SK-MEL-5 (cell line): ENCODE data around the gene CCDC136. TPM values are rescaled to one million over a fixed set of nuclear protein-coding genes. Genes with fewer than 3 reads are reported as not detected.

Experiments
- DNase-seq: peaks from one replicate; pipeline ENCODE4 v3.0.0-alpha.2; 2016; ENCODE audit warnings: low read depth, low spot score
- in situ Hi-C: cut with HindIII; loops from 2 replicates; pipeline ENCODE4 v1.10.0; 2016; ENCODE audit warnings: low sequenced_read_pairs, high pct_unique_total_duplicates, low pct_unique_long_range_greater_than_20kb
- polyA plus RNA-seq, 2 experiments: library from polyadenylated mRNA; depleted of rRNA; stranded (reverse); fragments of >200 nt; gene quantifications; 2 replicates each; pipeline ENCODE4 v1.2.3, GENCODE V29; 2015
- total RNA-seq: library from RNA; depleted of rRNA; stranded (reverse); fragments of >200 nt; shearing (Covaris generic); gene quantifications from 2 replicates; pipeline ENCODE4 v1.2.3, GENCODE V29; 2014; rRNA removed

The CCDC136 gene
- 13.6 and 14.2 TPM in 2 replicates for total RNA-seq
- 9.8 and 12.2 TPM in 2 replicates for polyA plus RNA-seq (2015; cell fraction: cytosol; rRNA removed)
- polyA plus RNA-seq (2015; cell fraction: nucleus; rRNA removed): 65.2 and 101 TPM in 2 replicates

DNA sequence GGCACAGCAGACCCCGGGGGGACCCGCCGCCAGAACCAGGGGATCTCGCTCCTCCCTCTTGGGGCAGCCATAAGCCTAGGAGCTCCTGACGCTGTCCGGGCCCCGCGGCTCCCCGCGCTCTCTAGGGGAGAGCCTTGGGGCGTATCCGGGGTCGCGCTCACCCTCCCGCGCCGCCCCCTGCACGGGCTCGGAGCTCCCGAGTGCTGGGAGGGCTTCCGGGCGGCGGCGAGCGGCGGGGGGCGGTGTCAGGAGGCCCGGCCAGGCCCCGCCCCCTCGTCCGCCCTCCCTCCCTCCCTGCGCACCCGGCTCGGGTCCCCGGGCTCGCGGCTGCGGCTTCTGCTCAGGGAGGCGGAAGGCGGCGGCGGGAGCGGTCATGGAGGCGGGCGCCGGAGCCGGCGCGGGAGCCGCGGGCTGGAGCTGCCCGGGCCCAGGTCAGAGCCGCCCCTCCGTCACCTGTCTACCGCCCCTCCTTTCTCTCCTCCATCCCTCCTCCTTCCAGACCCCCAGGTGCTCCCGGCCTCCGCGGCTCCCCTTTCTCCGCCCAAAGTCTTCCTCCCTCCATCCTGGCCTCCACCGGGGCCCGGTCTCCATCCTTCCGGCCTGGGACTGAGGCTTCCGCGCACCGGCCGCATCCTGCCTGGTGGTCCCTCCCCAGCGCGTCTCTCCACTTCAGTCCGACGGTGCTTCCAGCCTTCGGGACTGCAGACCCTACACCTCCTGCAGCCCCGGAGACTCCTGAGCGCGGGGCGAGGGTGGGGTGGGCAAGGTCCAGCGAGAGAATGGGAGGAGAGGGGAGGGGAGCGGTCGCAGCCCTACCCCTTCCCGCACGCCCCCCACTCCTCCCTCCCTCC is at the start of gene CCDC136:
TSS of gene CCDC136 (plus strand) at position 848 of the 851 bp plus-strand sequence. CDS start 444 bp downstream, outside the sequence.
- in situ Hi-C loops: no loop called here
- DNase-seq: peak; percentile 67

DNA sequence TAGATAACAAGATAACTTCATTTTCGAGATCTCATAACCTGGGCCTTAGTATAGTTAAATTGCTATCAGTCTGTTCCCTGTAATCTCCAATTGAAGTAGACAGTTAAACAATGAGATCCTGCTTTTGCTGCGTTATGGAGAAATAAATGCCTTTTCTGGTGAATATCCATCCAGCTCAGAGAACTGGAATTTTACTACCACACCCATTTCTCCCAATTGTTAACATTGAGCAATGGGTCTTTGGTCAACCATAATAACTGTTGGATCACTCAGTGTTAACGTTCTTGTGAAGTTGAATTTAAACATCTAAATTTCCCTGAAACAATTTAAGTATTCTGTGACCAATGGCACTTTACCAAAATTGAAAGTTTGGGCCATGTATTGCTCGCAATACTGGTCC is 49.6 kb upstream of the CCDC136 start:
- in situ Hi-C loops: no loop called here
- no peak for DNase-seq

- peak; percentile 90 for DNase-seq
- in situ Hi-C loops: no loop called here
Observed at GRCh38 chr7:128743112-128743772, 48.5 kb upstream of the CCDC136 start.

DNA sequence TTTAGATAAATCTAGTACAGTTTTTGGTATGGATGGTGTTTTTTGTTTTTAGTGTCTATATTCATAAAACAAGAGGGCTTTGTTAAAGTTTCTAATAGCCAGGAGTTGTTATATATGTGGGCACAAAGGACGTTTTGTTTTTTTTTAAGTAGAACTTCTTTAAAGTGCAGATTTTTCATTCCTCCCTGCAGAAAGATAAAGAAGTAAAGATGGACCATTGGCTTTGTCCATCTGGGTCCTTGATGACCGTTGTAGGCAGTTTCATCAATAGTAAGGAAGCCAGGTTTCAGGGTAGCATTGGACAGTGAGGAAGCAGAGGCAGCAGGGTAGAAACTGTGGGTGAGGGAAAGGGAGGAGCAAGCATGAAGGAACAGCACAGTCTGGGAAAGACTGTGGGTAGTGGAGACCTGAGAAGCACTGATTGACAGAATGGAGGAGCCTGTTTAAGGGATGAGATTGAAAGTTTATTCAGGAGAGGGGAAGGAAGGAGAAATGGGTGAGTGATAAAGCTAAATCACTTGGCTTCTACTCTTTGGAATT is 47.3 kb upstream of the CCDC136 start:
- in situ Hi-C loops: no loop called here
- DNase-seq: peak; percentile 65

DNA sequence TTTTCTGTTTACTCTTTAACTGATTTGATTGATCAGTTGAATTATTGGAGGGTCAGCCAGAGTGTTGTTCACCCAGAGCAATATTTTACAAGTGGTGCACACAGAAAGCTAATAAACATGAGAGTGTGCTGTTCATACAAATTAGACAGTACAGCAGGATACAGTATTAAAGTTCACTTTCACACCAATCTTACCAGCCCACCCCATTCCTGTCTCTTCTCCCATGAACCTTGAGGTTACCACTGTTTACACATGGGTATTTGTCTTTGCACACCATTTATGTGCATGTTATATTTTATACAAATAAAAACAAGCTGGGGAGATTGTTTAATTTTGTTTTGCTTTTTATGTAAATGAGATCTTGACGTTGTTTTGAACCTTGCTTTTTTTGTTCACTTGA is 46.1 kb upstream of the CCDC136 start:
- no peak for DNase-seq
- in situ Hi-C loops: no loop called here

DNA sequence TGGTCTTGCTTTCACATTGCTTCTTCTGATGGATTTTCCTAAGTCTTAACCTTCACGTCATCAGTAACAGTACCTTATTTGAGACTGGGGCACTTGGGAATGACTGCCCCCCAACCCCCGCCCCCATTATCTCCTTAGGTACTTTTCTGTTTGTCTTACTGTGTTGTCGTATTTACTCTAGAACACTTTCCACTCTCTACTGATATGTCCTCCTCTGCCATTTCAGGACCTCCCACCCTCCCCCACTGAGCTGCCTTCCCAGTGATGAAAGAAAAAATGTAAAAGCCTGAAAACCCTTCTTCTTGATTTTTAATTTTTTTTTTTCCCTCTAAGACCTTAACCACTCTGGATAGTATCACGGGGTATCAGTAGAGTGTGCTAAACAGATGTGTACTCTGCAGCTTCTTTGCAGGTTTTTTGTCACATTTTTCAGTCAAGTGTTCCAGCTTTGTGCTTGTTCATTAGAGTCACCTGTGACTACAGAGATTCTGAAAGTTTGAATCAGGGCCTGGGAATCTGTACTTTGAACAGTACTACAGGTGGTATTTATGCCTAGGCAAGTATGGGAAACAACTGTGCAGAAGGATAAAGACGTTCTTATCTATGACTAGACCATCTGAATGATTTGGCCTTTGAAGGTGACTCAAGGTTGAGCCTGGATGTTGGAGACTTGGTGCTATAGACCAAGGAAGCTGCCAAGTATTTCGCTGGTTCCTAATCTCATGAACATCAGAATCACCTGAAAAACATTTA is 44.3 kb upstream of the CCDC136 start:
- in situ Hi-C loops: no loop called here
- DNase-seq: no peak

DNA sequence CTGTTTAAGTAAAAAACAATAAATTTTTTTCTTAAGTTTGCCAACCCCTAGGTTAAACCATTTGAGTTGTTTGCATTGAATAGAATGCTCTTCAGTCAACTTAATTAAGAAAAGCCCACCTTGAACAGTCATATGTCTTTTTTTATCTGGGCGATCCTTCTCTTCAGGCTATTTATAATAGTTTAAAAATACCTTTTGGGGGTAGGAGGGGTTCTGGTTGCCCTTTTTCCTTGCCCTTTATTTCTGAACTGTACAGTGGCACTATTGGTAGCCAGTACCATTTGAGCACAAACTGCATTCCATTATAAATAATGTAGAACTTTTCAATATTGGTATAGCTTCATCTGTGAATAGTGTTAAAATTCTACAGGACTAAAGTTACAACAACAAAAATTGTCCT is 39.5 kb upstream of the CCDC136 start:
- no peak for DNase-seq
- in situ Hi-C loops: no loop called here

DNA sequence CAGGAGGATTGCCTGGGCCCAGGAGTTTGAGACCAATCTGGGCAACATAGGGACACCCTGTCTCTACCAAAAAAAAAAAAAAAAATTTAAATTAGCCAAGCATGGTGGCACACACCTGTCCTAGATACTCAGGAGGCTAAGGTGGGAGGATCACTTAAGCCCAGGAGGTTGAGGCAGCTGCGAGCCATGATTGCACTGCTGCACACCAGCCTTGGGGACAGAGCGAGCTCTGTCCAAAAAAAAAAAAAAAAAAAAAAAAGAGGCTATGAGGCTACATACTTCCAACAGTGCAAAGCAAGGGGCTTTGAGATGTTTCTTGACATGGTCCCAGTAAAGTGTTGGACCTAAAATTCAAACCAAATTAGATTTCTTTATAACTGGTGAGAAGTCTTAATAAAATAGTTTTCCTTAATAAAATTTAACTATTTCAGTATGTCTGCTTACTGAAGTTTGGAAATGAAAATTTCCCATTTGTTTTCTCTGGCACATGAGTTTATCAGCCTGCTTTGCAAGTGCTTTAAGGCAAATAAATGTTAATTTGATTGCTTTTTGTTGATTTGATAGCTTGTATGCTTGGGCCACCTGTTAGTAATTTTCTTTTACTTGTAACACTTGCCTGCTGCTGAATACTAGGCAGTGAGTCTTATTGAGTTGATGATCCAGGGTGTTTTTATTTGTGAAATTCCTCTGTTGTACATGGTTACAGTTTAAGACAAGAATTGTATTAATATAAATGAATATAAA is 36.5 kb upstream of the CCDC136 start:
- in situ Hi-C loops: no loop called here
- DNase-seq: no peak

GRCh38 chr7:128755819-128756476 is 35.8 kb upstream of the CCDC136 start:
- in situ Hi-C loops: no loop called here
- DNase-seq: no peak

DNA sequence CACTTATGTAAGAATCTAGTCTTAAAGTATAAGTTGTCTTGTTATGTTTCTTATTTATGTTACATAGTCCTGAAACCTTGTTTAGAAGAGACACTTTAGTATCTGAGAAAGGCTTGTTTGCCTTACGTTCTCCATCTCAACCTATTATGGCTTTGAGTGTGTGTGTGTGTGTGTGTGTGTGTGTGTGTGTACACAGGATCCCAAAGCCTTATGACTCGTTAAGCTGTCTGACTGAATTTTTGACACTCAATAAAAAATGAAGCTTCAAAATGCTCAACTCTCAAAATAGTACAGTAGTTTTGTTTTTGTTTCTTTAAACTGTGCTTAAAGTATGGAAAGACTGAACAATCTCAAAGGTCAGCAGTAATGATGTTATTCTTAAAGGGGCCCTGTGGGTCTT is 34.6 kb upstream of the CCDC136 start:
- in situ Hi-C loops: no loop called here

GRCh38 chr7:128758553-128758952 is 33.2 kb upstream of the CCDC136 start:
- in situ Hi-C loops: no loop called here
- no peak for DNase-seq

More for the DNA sequence above, 34.6 kb upstream of the CCDC136 start:
- DNase-seq: no peak

GRCh38 chr7:128759242-128759641 is 32.5 kb upstream of the CCDC136 start:
- DNase-seq: no peak
- in situ Hi-C loops: no loop called here

DNA sequence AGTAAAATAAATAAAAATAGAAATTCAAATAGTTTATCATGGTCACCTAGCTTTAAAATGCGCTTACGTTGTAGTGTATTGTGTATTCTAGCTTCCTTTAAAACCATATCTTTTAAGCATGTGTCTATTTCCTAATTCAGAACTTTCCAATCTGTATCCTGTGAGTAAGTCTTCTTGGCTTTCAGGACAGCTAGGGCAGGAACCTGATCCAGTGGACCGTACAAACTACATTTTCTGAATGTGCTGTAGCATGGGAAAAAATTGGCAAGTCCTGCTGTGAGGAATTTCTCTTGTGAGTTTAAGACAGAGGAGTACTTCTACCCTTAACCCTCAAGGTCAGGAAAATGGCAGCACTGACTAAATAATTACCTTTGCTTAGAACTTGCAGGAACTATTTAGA is 28.2 kb upstream of the CCDC136 start:
- in situ Hi-C loops: no loop called here
- DNase-seq: no peak

DNA sequence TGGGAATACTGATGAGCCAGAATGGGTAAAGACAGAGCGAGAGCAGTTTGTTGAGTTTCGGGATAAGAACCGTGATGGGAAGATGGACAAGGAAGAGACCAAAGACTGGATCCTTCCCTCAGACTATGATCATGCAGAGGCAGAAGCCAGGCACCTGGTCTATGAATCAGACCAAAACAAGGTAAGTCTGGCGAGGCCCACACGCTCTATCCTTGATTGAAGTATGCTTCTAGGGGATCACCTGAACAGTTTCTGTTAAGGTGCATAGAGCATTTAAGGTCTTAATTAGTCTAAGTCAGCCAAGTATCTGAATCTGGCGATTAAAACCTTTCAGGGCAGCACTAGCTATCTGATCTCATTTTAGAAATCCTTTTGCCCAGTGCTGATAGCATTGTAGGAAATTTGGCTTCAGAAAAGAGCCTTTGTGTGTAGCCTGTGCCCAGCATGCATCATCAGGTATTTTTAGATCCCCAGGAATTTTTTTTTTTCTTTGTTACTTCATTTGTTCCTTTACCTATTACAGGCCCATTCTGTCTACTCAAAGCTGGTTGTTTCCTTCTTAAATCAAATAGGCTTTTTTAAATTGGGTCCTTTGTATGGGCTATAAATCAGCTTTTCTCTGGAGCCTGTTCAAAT is 24.2 kb upstream of the CCDC136 start:
- no peak for DNase-seq
- in situ Hi-C loops: no loop called here

DNA sequence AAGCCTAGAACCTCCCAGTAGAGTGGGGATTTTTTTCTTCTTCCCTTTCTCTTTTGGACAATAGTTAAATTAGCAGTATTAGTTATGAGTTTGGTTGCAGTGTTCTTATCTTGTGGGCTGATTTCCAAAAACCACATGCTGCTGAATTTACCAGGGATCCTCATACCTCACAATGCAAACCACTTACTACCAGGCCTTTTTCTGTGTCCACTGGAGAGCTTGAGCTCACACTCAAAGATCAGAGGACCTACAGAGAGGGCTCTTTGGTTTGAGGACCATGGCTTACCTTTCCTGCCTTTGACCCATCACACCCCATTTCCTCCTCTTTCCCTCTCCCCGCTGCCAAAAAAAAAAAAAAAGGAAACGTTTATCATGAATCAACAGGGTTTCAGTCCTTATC is 21.5 kb upstream of the CCDC136 start:
- no peak for DNase-seq
- in situ Hi-C loops: no loop called here

GRCh38 chr7:128773604-128774003 is 18.2 kb upstream of the CCDC136 start:
- in situ Hi-C loops: no loop called here
- DNase-seq: no peak
